ENCODE data around the gene CLCN2. TPM values are rescaled to one million over a fixed set of nuclear protein-coding genes. Genes with fewer than 3 reads are reported as not detected.

Gene CLCN2
- total and polyA plus RNA-seq, 3 donors from 2014 or later = 46.7 to 118 (median 98.2) TPM

GRCh38 chr3:184325269-184325668 lies 36.1 kb downstream of the CLCN2 start:
- H3K27me3 ChIP-seq = no peaks in the 10 kb centered on the region
- no peak for DNase-seq
- TF ChIP-seq, protein P1, sequence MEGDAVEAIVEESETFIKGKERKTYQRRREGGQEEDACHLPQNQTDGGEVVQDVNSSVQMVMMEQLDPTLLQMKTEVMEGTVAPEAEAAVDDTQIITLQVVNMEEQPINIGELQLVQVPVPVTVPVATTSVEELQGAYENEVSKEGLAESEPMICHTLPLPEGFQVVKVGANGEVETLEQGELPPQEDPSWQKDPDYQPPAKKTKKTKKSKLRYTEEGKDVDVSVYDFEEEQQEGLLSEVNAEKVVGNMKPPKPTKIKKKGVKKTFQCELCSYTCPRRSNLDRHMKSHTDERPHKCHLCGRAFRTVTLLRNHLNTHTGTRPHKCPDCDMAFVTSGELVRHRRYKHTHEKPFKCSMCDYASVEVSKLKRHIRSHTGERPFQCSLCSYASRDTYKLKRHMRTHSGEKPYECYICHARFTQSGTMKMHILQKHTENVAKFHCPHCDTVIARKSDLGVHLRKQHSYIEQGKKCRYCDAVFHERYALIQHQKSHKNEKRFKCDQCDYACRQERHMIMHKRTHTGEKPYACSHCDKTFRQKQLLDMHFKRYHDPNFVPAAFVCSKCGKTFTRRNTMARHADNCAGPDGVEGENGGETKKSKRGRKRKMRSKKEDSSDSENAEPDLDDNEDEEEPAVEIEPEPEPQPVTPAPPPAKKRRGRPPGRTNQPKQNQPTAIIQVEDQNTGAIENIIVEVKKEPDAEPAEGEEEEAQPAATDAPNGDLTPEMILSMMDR (IDR thresholded peaks at IDR 0.05) = no peak
- no peak for TF ChIP-seq POLR2A (IDR thresholded peaks at IDR 0.05)
- peaks cover 6% of the 10 kb centered on the region for H3K36me3 ChIP-seq (ENCODE audit: low read depth, missing control alignments)
- 86 to 90% methylated on average over 13 of the region's 13 CpGs for WGBS, 2 donors
- no peaks in the 10 kb centered on the region for H3K9me3 ChIP-seq
- H3K4me1 ChIP-seq = peaks cover 20% of the 10 kb centered on the region
- no peak overlapping the region for H3K4me3 ChIP-seq
- H3K27ac ChIP-seq = no peak overlapping the region
- intact Hi-C loops (cut with DNase I; ENCODE audit: low total_unique reads) = no loop called here

- peak overlapping the region in 1 of 2 donors; percentile 2 for H3K27ac ChIP-seq
- peaks cover 36% of the 10 kb centered on the region for H3K4me1 ChIP-seq
- no peak overlapping the region for H3K4me3 ChIP-seq
- WGBS, 2 donors = 75 to 76% methylated on average over 8 of the region's 8 CpGs
- intact Hi-C loops (cut with DNase I; ENCODE audit: low total_unique reads) = no loop called here
- H3K36me3 ChIP-seq (ENCODE audit: low read depth, missing control alignments) = peaks cover 4% of the 10 kb centered on the region
- no peaks in the 10 kb centered on the region for H3K9me3 ChIP-seq
- no peaks in the 10 kb centered on the region for H3K27me3 ChIP-seq
- DNase-seq = peak; percentile 49
- no peak for TF ChIP-seq POLR2A (IDR thresholded peaks at IDR 0.05)
- TF ChIP-seq, protein P1 (IDR thresholded peaks at IDR 0.05) = no peak
Measured at GRCh38 chr3:184323696-184324095, 37.7 kb downstream of the CLCN2 start.

GRCh38 chr3:184322731-184323487 lies 38.5 kb downstream of the CLCN2 start:
- no peaks in the 10 kb centered on the region for H3K9me3 ChIP-seq
- H3K27me3 ChIP-seq = no peaks in the 10 kb centered on the region
- DNase-seq = no peak
- intact Hi-C loops (cut with DNase I; ENCODE audit: low total_unique reads) = no loop called here
- H3K4me3 ChIP-seq = no peak overlapping the region
- peaks cover 42% of the 10 kb centered on the region for H3K4me1 ChIP-seq
- WGBS, 2 donors = 82 to 86% methylated on average over 14 to 20 of the region's 20 CpGs
- peak overlapping the region in 1 of 2 donors; percentile 2 for H3K27ac ChIP-seq
- peaks cover 4% of the 10 kb centered on the region for H3K36me3 ChIP-seq (ENCODE audit: low read depth, missing control alignments)
- TF ChIP-seq, protein P1 (IDR thresholded peaks at IDR 0.05) = no peak
- TF ChIP-seq POLR2A (IDR thresholded peaks at IDR 0.05) = no peak

DNA sequence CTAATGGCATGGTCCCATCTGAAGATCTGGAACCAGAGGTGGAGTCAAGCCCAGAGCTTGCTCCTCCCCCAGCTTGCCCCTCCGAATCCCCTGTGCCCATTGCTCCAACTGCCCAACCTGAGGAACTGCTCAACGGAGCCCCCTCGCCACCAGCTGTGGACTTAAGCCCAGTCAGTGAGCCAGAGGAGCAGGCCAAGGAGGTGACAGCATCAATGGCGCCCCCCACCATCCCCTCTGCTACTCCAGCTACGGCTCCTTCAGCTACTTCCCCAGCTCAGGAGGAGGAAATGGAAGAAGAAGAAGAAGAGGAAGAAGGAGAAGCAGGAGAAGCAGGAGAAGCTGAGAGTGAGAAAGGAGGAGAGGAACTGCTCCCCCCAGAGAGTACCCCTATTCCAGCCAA lies 39.7 kb downstream of the CLCN2 start:
- intact Hi-C loops (cut with DNase I; ENCODE audit: low total_unique reads) = no loop called here
- DNase-seq = no peak
- WGBS, 2 donors = 75 to 81% methylated on average over 5 of the region's 5 CpGs
- peaks cover 4% of the 10 kb centered on the region for H3K36me3 ChIP-seq (ENCODE audit: low read depth, missing control alignments)
- no peak for TF ChIP-seq POLR2A (IDR thresholded peaks at IDR 0.05)
- TF ChIP-seq, protein P1 (IDR thresholded peaks at IDR 0.05) = no peak
- no peaks in the 10 kb centered on the region for H3K27me3 ChIP-seq
- H3K9me3 ChIP-seq = no peaks in the 10 kb centered on the region
- peak overlapping the region; percentile 17 to 19 for H3K27ac ChIP-seq
- H3K4me3 ChIP-seq = no peak overlapping the region
- peaks cover 47% of the 10 kb centered on the region for H3K4me1 ChIP-seq

- intact Hi-C loops (cut with DNase I; ENCODE audit: low total_unique reads) = no loop called here
- H3K9me3 ChIP-seq = no peaks in the 10 kb centered on the region
- 34% methylated on average over 4 of the region's 4 CpGs; no CpG with 5 or more reads in 1 of the 2 donors for whole genome bisulfite sequencing, 2 donors
- DNase-seq = peak; percentile 98
- H3K27ac ChIP-seq = peak overlapping the region; percentile 89 to 91
- H3K4me1 ChIP-seq = peaks cover 58% of the 10 kb centered on the region
- no peaks in the 10 kb centered on the region for H3K27me3 ChIP-seq
- TF ChIP-seq POLR2A (IDR thresholded peaks at IDR 0.05) = no peak
- TF ChIP-seq, protein P1 (IDR thresholded peaks at IDR 0.05) = no peak
- H3K4me3 ChIP-seq = peak overlapping the region in 1 of 2 donors; percentile 12
- no peaks in the 10 kb centered on the region for H3K36me3 ChIP-seq (ENCODE audit: low read depth, missing control alignments)
Measured at GRCh38 chr3:184320104-184320445, 41.3 kb downstream of the CLCN2 start.

Measured in testis (tissue), 3 donors.